ENCODE measurements around the gene AP3S2.

Gene AP3S2

DNA sequence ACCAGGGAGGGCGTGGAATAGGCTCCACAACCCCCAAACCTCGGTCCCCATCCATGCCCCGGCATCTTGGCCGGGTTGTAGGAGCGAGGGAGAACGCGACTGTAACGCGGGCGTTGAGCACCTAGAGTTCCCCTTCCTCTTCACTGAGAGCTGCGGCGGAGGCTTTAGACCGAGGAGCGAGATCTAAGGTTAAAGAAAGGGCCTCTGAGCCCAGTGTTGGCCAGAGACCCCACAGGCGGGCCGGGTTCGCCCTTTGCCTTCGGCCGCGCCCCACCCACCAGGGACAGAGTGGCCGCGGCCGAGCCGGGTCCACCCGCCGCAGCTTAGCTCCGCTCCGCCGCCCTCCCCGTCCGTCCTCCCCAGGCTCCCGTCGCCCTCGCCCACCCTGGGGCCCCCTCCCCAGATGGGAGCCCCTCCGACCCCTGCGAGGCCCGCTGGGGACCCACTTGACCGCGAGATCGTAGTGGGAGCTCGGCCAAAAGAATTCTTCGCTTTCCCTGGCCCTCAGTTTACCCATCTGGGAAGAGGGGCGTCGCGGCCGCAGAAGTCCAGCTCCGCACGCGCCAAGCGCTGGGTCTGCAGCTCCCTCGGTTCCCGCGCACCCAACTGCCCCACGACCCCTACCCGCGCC is 79.6 kb downstream of the AP3S2 start:
- DNase-seq (ENCODE audit: low read depth in 2 of 2), result no peak

GRCh38 chr15:89813381-89814111 is 80.2 kb downstream of the AP3S2 start:
- no peak for DNase-seq (ENCODE audit: low read depth in 2 of 2)

DNA sequence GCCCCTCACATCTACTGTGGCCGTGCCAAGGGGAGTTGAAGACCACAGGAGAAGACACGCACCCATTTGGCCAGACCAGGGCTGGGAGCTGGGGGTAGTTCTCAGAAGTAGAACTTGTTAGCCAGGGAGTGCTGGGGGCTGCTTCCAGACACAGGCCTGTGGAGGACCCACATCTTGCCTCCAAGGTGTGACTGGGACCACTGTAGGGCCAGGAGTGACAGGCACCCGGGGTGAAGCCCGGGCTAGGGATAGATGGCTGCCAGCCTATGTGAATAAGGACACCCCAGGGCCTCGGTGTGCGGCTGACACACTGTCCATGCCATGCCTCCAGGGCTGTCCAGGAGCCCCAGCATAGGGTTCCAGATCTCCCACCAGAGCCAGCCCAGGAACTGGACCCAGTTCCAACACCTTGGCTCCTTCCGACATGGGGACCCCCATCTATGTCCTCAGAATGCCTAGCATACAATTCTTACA is 80.9 kb downstream of the AP3S2 start:
- DNase-seq (ENCODE audit: low read depth in 2 of 2), result no peak

DNA sequence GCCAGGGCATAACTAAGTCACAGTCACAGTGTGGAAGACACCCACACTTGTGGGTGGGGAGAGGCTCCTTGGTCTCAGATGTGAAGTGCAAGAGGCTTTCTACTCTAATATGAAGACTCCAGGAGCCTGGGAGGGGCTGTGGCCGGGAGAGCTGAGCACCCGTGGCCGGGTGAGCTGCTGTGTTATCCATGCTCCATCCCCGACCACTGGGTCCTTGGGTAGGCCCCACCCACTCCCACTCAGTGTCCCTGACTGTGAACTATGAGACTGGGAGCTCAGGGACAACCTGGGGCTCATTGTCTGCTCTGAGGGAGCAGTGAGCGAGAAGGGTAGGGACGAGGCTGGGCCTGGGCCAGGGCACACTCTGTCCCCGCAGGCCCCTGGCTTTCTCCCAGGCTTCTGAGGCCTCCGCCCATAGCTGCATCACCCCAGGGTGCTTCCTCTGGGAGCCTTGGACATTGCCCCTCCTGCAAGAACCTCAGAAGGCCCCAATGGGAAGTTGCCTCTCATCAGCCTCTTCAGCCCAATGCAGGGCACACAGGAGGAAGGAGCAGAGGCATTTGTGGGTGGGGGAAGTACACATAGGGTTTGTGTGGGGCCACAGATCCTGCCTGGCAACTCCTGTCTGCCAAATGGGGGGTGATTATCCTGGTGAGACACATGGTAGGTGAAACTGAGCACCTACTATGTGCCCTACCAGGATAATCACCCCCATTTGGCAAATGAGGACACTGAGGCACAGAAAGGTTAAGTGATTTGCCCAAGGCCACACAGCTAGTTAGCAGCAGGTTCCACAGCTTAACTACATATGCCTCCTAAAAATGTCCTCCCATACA is 81.6 kb downstream of the AP3S2 start:
- DNase-seq (ENCODE audit: low read depth in 2 of 2), result no peak

GRCh38 chr15:89810837-89811236 is 83.0 kb downstream of the AP3S2 start:
- DNase-seq (ENCODE audit: low read depth in 2 of 2), result no peak

DNA sequence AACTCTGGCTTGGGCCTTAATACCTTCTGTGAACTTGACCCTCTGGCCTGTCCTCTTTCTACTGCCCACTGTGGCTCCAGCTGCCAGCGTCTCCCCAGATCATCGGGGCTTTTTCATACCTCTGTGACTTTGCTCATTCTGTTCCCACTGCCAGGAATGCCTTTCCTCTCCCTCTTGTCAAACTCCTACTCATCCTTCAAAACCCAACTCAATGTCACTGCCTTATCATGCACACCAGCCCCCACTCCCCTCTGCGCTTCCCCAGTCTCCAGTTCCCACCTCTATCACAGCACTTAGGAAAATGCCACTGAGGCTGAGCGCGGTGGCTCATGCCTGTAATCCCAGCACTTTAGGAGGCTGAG is 84.0 kb downstream of the AP3S2 start:
- DNase-seq (ENCODE audit: low read depth in 2 of 2), result no peak

GRCh38 chr15:89809093-89809786 is 84.6 kb downstream of the AP3S2 start:
- no peak for DNase-seq (ENCODE audit: low read depth in 2 of 2)

GRCh38 chr15:89808160-89808870 is 85.5 kb downstream of the AP3S2 start:
- no peak for DNase-seq (ENCODE audit: low read depth in 2 of 2)

DNA sequence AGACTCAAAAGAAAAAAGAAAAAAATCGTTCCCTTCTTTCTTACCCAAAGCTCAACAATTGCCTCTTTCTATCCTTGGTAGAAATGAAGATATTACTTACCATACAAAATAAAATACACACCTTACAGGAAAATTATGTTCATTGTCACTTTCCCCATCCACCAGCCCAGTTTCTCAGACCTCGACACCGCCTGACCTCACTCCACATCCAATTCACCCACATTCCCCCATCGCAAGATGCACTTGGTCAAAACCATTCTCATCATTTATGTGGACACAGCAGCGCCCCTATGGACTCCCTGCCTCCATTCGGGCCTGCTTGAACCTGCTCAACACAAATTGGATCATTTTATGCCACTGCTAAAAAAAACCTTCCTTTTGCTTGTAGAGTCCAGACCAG is 86.1 kb downstream of the AP3S2 start:
- no peak for DNase-seq (ENCODE audit: low read depth in 2 of 2)

DNA sequence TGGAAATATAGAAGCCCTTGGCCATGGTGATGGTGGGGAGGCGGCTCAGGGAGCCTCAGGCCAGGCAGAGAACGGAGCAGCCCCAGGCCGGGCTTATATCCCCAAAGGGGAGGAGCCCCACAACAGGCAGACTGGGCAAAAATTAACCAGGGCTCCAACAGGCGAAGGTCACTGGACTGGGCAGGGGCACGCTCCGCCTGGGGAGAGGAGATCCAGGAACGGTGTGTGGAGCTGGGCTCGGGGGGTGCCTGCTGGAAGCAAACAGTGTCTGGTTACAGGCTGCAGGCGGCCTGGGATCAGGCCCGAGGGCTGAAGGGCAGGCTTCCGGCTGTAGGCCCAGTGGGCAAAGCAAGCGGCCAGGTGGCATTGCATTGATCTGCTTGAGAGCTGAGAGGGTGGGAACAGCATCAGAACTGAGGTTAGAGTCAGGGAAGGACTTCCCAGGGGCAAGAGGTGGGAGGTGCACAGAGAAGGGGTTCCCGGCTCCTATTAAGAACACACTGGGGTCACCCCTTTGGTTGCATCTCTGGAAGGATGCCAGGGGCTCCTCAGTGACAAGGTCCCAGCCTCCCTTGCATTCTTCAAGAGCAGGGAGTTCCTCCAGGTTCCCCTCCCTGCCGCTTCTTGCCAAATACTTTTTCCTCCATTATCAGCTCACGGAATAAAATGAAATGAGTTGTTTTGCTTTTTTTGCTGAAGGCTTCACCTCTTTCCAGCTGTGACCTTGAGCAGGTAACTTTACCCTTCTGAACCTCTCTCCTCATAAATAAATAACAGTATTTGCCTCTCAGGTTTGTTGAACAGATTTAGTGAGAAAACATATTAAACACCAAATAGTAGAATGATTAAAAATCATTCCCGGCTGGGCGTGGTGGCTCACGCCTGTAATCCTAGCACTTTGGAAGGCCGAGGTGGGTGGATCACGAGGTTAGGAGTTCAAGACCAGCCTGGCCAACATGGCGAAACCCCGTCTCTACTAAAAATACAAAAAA is 86.9 kb downstream of the AP3S2 start:
- no peak for DNase-seq (ENCODE audit: low read depth in 2 of 2)

- DNase-seq (ENCODE audit: low read depth in 2 of 2), result no peak
Measured at GRCh38 chr15:89806210-89806558, 87.6 kb downstream of the AP3S2 start.

DNA sequence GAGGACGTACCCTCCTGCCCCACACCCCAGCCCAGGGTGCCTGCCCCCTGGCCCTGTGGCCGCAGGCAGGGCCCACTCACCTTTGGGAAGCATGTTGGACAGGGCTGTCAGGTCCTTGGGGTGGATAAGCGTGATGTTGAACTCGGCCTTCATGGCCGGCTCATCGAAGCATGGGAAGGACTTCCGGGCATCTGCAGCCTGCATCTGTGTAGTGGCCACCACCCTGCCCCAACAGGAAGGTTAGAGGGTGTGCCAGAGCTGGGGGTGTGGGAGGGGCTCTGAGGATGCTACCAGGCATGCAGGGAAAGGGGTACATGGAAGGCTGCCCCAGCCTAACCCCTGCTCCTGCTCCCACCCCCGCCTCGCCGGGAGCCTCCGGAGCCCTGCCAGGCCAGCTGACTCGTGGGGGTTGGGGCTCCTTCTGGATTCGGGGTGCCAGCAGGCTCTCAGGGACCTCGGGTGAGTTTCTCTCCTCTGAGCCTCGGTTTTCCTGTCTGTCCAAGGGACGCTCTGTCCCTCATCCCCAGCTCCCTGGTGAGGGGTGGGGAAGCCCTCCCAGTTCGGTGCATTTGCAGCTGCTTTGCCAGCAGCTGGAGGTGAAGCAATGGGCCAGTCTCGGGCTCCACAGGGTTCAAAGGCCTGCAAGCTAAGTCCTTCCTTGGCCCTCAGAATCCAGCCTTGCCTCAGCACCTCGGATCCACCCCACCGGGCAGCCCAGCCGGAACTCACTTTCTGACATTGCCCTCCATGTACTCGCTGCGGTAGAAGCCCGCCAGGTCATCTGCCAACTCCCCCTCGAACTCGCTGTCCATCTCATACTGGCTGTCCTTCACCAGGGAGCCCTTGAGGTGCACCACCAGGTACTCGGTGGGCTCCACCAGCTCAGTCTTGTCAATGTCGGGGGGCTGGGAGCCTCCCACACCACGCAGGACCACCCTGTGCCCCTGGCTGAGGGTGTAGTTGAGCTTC is 88.3 kb downstream of the AP3S2 start:
- DNase-seq (ENCODE audit: low read depth in 2 of 2), result no peak

- no peak for DNase-seq (ENCODE audit: low read depth in 2 of 2)
Measured at GRCh38 chr15:89803941-89804800, 89.6 kb downstream of the AP3S2 start.

GRCh38 chr15:89802986-89803824 is 90.6 kb downstream of the AP3S2 start:
- no peak for DNase-seq (ENCODE audit: low read depth in 2 of 2)

DNA sequence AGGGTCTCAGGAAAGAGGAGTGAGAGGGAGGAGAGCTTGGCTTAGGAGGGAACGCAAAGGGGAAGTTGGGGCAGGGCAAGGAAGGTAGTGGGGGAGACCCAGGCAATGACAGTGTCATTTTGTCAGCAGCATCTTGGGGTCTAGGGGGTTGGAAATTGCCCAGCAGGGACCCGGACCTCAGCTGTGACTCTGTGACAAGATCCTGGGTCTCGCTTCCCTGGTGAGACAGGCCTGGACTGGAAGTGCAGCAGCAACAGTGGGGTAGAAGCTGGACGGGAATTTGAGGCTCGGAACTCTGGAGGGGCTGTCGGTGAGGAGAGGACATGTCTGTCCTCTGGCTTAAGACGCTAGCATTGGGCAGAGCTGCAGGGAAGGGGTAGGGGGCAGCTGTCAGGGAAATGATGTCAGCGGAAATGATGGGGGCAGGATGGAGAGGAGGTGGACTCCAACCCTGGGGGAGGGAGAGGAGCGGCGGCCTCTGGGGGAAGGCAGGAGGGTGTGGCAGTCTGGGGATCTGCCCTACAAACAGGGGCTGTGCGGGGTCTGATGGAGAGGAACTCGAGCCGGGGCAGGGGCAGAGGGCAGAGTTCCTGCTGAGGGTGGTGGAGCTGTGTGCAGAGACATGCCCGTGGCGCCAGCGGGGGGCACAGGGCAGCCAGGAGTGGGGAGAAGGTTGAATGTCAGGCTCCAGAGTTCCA is 91.4 kb downstream of the AP3S2 start:
- DNase-seq (ENCODE audit: low read depth in 2 of 2), result no peak

DNA sequence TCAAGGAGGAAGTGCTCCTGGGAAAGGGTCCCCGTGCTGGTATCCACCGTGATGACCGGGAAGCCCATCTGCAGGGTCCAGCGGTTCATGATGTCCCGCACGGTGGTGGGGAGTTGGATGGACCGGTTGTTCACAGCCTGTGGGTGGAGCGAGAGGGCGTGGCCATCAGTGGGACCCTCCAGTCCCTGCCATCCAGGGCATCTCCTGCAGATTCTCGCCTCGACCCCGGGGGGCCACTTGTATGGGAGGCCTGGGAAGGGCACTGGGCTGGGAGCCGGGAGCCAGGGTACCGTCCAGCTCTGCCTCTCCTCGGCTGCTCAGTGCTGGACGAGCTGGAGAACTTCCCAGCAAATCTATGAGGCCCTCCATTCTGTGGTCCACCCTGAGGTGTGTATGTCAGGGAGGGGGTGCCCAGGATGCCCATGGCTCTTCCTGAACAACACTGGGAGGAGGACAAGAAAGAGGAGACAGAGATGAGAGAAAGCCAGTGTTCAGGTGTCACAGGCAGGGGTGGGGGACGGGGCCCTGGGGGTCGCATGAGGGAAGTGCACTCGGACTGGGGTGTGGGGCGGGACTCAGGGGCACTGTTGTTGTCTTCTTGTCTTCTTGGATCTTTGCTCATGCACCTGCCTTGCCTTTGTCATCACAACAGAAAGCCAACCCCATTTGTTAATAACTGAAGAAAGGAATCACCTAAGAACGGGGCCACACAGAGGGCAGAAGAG is 92.2 kb downstream of the AP3S2 start:
- no peak for DNase-seq (ENCODE audit: low read depth in 2 of 2)

Measured in stimulated activated CD4-positive, alpha-beta T cell treated with anti-CD3 and anti-CD28 coated beads, Interleukin-12 subunit alpha, Interleukin-12 subunit beta, amount 100 ng/mL, for 24 hours (primary cell).